ENCODE results near the gene PKD2L1. TPM values are rescaled to one million over a fixed set of nuclear protein-coding genes. Genes with fewer than 3 reads are reported as not detected.

The PKD2L1 gene
- total RNA-seq, 1 donor from 2014 or later: not detected

DNA sequence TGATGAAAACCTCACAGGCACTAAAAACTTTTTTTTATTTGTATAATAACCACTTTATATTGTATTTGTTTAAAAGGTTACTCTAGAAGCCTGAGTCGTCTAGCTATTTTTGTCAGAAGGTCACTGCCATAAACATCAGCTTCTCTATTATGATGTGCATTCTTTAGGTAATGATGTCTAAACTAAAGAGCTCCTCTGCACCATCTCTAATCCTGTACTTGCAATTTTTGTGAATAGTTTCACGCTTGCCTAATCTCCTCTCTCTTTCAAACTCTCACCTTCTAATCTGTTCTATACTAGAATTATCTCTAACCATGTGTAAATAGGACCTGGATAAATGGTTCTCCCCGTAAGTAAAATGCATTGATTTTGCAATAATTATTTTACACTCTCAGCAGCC is 90.2 kb downstream of the PKD2L1 start:
- Mint-ChIP-seq H3K4me3 (ENCODE audit: unreplicated experiment) (no peak overlapping the region), H3K9me3 (ENCODE audit: low read depth) (no peaks in the 10 kb centered on the region), H3K27ac (ENCODE audit: unreplicated experiment) (no peak overlapping the region), H3K4me1 (ENCODE audit: low read depth) (no peaks in the 10 kb centered on the region), H3K36me3 (ENCODE audit: low read depth) (peaks cover 16% of the 10 kb centered on the region), H3K27me3 (ENCODE audit: low read depth) (no peaks in the 10 kb centered on the region)
- TF ChIP-seq, protein P1, sequence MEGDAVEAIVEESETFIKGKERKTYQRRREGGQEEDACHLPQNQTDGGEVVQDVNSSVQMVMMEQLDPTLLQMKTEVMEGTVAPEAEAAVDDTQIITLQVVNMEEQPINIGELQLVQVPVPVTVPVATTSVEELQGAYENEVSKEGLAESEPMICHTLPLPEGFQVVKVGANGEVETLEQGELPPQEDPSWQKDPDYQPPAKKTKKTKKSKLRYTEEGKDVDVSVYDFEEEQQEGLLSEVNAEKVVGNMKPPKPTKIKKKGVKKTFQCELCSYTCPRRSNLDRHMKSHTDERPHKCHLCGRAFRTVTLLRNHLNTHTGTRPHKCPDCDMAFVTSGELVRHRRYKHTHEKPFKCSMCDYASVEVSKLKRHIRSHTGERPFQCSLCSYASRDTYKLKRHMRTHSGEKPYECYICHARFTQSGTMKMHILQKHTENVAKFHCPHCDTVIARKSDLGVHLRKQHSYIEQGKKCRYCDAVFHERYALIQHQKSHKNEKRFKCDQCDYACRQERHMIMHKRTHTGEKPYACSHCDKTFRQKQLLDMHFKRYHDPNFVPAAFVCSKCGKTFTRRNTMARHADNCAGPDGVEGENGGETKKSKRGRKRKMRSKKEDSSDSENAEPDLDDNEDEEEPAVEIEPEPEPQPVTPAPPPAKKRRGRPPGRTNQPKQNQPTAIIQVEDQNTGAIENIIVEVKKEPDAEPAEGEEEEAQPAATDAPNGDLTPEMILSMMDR (IDR thresholded peaks at IDR 0.05): no peak
- DNase-seq (ENCODE audit: low spot score): no peak

DNA sequence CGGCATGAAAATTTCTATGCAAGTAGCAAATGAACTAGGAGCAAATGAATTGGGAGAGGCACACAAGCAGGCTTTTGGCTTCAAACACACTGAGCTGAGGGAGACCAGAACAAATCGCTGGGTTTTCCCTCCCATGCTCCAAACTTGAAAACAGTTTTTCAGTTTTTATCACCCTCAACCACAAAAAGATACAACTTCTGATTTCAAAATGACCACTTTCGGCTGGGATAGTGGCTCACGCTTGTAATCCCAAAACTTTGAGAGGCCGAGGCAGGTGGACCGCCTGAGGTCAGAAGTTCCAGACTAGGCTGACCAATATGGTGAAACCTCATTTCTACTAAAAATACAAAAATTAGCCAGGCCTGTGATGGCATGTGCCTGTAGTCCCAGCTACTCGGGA is 91.6 kb downstream of the PKD2L1 start:
- H3K4me3 Mint-ChIP-seq (ENCODE audit: unreplicated experiment): no peak overlapping the region
- H3K27me3 Mint-ChIP-seq (ENCODE audit: low read depth): no peaks in the 10 kb centered on the region
- no peak for DNase-seq (ENCODE audit: low spot score)
- no peaks in the 10 kb centered on the region for H3K4me1 Mint-ChIP-seq (ENCODE audit: low read depth)
- no peak overlapping the region for H3K27ac Mint-ChIP-seq (ENCODE audit: unreplicated experiment)
- peaks cover 13% of the 10 kb centered on the region for H3K36me3 Mint-ChIP-seq (ENCODE audit: low read depth)
- H3K9me3 Mint-ChIP-seq (ENCODE audit: low read depth): no peaks in the 10 kb centered on the region
- TF ChIP-seq, protein P1 (IDR thresholded peaks at IDR 0.05): no peak

Other genes starting within 250 kb of the PKD2L1 start
- not detected in 3 replicates for gene CPN1, start 248.4 kb downstream of the PKD2L1 start, total RNA-seq
- gene ERLIN1, start 144.2 kb downstream of the PKD2L1 start, total RNA-seq: 27.7 to 45.0 TPM (median 28.2 TPM) in 3 replicates
- 16.3 to 18.7 TPM (median 16.3 TPM) in 3 replicates for gene CHUK, start 100.6 kb downstream of the PKD2L1 start, total RNA-seq
- gene CWF19L1, start 62.6 kb downstream of the PKD2L1 start, total RNA-seq: 11.9 to 16.9 TPM (median 14.1 TPM) in 3 replicates
- gene BLOC1S2, start 43.5 kb downstream of the PKD2L1 start, total RNA-seq: 25.9 to 35.1 TPM (median 29.7 TPM) in 3 replicates
- gene SCD, start 17.0 kb upstream of the PKD2L1 start, total RNA-seq: 54.4 to 74.1 TPM (median 72.2 TPM) in 3 replicates
- not detected in 3 replicates for gene WNT8B, start 132.8 kb upstream of the PKD2L1 start, total RNA-seq
- 8.5 to 12.4 TPM (median 8.9 TPM) in 3 replicates for gene SEC31B, start 189.6 kb upstream of the PKD2L1 start, total RNA-seq
- 124 to 134 TPM (median 127 TPM) in 3 replicates for gene NDUFB8, start 199.6 kb upstream of the PKD2L1 start, total RNA-seq
- 39.2 to 50.8 TPM (median 43.1 TPM) in 3 replicates for gene HIF1AN, start 205.7 kb upstream of the PKD2L1 start, total RNA-seq

Measured in chondrocyte (in vitro differentiated cells).